Chondrocyte (in vitro differentiated cells): ENCODE data around the gene UBA3. TPM values are rescaled to one million over a fixed set of nuclear protein-coding genes. Genes with fewer than 3 reads are reported as not detected.

ENCODE experiments used
- DNase-seq: peaks from one replicate; pipeline ENCODE4 v3.0.0; 2021; ENCODE audit warnings: mixed read lengths, low spot score
- H3K27ac Mint-ChIP-seq: one replicate; pipeline ENCODE4 v1.8.0; 2021; ENCODE audit warnings: mild to moderate bottlenecking, moderate library complexity, mixed read lengths; ENCODE audit not compliant: unreplicated experiment
- H3K27me3 Mint-ChIP-seq: 2 replicates; pipeline ENCODE4 v1.8.0; 2021; ENCODE audit warnings: low read depth, mixed read lengths
- H3K36me3 Mint-ChIP-seq: 2 replicates; pipeline ENCODE4 v1.8.0; 2021; ENCODE audit warnings: low read depth, mixed read lengths
- H3K4me1 Mint-ChIP-seq: 2 replicates; pipeline ENCODE4 v1.8.0; 2021; ENCODE audit warnings: low read depth, mild to moderate bottlenecking, mixed read lengths
- H3K4me3 Mint-ChIP-seq: one replicate; pipeline ENCODE4 v1.8.0; 2021; ENCODE audit warnings: mild to moderate bottlenecking, moderate library complexity, mixed read lengths; ENCODE audit not compliant: unreplicated experiment
- H3K9me3 Mint-ChIP-seq: 2 replicates; pipeline ENCODE4 v1.8.0; 2021; ENCODE audit warnings: low read depth, mixed read lengths
- total RNA-seq: library from RNA; stranded (reverse); gene quantifications from 3 replicates; pipeline ENCODE4 v1.2.1, GENCODE V29; 2021
- TF ChIP-seq, protein P1 (sequence below): fragments of 200-600 bp; sonication (generic); IDR thresholded peaks from 2 replicates; pipeline ENCODE4 v1.5.0; 2021; ENCODE audit warnings: antibody characterized with exemption, mild to moderate bottlenecking, moderate library complexity

Gene UBA3
- total RNA-seq, 1 donor from 2014 or later: 58.3 TPM

DNA sequence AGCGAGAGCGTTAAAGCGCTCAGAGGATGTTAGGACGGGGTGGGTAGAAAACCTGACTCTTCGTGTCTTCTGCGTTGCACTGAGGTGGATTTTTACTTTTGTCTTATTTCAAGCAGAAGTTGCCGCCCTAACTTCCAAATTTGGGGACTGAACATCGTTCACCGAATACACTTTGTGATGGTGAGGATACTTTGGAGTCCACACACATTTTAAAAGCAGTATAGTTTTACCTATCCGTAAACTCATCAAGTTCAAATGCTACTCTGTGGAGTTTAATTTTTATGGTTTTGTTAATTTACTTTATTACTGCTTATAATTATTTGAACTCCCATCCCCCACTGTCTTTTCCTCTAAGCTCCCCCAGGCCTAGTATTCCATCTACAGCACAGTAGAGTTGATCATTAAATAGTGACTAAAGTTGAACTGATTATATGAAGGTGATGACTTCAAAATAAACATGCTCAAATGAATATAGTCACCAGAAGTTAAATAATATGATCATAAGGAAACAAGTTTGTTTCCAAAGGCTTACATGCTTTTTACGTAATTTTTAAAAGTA lies 66.1 kb downstream of the UBA3 start:
- H3K4me1 Mint-ChIP-seq: peaks cover 60% of the 10 kb centered on the region
- H3K36me3 Mint-ChIP-seq: peaks cover 11% of the 10 kb centered on the region
- H3K4me3 Mint-ChIP-seq: peak overlapping the region; percentile 77
- H3K27me3 Mint-ChIP-seq: no peaks in the 10 kb centered on the region
- DNase-seq: no peak
- H3K27ac Mint-ChIP-seq: peak overlapping the region; percentile 75
- TF ChIP-seq, protein P1, sequence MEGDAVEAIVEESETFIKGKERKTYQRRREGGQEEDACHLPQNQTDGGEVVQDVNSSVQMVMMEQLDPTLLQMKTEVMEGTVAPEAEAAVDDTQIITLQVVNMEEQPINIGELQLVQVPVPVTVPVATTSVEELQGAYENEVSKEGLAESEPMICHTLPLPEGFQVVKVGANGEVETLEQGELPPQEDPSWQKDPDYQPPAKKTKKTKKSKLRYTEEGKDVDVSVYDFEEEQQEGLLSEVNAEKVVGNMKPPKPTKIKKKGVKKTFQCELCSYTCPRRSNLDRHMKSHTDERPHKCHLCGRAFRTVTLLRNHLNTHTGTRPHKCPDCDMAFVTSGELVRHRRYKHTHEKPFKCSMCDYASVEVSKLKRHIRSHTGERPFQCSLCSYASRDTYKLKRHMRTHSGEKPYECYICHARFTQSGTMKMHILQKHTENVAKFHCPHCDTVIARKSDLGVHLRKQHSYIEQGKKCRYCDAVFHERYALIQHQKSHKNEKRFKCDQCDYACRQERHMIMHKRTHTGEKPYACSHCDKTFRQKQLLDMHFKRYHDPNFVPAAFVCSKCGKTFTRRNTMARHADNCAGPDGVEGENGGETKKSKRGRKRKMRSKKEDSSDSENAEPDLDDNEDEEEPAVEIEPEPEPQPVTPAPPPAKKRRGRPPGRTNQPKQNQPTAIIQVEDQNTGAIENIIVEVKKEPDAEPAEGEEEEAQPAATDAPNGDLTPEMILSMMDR: no peak
- H3K9me3 Mint-ChIP-seq: no peaks in the 10 kb centered on the region

DNA sequence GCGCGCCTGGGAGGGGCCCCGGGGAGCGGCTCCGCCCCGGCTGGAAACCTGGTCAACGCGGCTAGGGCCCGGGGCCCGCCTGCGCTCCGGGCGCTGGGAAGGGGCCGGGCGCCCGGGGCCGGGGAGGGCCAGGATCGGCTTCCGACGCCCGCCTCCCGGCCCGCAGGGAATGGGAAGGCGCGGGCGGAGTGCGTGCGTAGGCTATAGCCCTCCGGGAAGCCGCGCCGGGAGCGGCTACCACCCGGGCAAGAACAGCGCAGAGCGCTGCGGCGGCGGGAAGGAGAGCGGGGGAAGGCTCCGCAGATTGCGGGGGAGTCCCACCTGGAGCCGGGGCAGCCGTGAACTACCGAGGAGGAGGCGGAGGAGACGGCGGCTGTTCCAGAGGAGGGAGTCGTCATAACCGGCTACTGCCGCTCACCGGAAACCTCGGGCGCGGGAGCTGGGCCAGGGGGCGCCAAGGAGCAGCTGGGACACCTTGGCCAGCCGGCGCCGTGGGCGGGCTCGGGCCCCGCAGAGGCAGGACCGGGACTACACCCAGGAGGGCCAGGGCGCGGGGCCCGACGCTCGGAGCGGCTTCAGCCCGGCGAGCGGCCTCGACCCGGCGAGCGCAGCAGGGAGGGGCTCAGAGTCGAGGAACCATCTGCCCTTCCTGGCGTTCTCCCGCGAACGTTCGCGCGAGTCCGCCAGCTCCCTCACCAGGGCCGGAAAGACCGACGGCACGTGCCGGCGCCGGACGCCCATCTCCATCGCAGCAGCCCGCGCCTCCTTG lies 66.7 kb downstream of the UBA3 start, which contains the start of gene EOGT:
TSS of gene EOGT (minus strand) at position 432 of the 769 bp plus-strand sequence. CDS start 3,838 bp downstream, outside the sequence.
- peak within 1 kb of the TSS; percentile 77 for H3K4me3 Mint-ChIP-seq
- H3K4me1 Mint-ChIP-seq: peaks cover 66% of the 10 kb centered on the region
- H3K27ac Mint-ChIP-seq: peak within 1 kb of the TSS; percentile 88
- TF ChIP-seq, protein P1: peak; percentile 85
- no peaks in the 10 kb centered on the region for H3K27me3 Mint-ChIP-seq
- H3K9me3 Mint-ChIP-seq: no peaks in the 10 kb centered on the region
- peaks cover 11% of the 10 kb centered on the region for H3K36me3 Mint-ChIP-seq
- DNase-seq: peak; percentile 96

DNA sequence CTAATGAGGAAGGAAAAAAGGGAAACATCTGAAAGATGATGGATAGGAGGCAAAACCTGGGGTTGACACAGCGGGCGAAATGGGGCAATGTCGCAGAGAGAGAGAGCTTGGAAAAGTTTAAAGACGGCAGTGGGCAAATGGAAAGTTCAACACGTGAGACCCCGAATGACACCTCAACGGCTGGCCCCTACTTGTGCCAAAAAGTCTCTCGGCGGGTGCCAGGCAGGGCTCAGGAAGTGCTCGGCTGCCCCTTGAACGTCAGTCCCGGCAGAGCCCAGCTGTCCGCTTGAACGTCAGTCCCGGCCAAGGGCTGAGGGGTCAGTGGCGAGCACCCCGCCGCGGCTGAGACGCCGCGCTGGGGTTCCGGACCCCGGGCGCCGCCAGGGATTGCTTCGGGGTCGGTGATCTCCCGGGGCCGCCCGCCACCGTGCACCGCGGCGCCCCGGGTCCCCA lies 67.3 kb downstream of the UBA3 start:
- DNase-seq: no peak
- H3K27ac Mint-ChIP-seq: peak overlapping the region; percentile 75
- peaks cover 66% of the 10 kb centered on the region for H3K4me1 Mint-ChIP-seq
- H3K36me3 Mint-ChIP-seq: peaks cover 11% of the 10 kb centered on the region
- no peaks in the 10 kb centered on the region for H3K27me3 Mint-ChIP-seq
- H3K9me3 Mint-ChIP-seq: no peaks in the 10 kb centered on the region
- H3K4me3 Mint-ChIP-seq: peak overlapping the region; percentile 71
- TF ChIP-seq, protein P1: no peak

DNA sequence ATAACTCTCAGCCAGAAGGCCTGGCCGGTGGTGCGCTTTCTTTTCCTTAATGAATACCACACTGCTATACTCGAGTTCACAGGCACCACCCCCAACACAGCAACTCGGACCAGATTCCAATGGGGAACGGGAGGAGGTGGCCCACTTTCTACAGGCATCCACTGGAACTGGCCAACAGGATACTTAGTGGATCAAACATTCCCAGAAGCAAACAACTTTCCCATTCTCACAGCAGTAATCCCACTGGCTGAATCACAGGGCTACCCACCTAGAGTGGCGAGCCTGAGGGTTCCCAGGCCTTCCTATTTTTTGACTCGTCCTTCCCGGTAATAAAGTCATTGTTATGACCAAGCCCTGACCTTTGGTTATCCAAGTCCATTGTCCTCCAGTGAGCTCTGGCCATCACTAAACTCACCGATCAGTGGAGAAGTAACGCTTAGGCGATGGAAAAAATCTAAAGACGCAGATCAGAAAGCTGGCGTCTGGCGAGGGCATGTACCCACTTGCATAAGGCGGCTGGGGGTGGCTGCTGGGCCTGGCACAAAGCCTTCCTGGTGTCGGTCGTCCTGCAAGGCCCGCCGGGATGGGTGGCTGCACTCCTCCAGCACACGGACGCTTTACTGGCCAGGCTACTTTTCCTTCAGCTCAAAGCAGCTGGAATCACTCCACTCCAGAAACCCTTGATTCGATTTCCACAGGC lies 67.9 kb downstream of the UBA3 start:
- Mint-ChIP-seq H3K9me3 (no peaks in the 10 kb centered on the region), H3K4me1 (peaks cover 62% of the 10 kb centered on the region), H3K27ac (peak overlapping the region; percentile 75), H3K27me3 (no peaks in the 10 kb centered on the region), H3K4me3 (peak overlapping the region; percentile 71), H3K36me3 (peaks cover 10% of the 10 kb centered on the region)
- DNase-seq: no peak
- TF ChIP-seq, protein P1: no peak

DNA sequence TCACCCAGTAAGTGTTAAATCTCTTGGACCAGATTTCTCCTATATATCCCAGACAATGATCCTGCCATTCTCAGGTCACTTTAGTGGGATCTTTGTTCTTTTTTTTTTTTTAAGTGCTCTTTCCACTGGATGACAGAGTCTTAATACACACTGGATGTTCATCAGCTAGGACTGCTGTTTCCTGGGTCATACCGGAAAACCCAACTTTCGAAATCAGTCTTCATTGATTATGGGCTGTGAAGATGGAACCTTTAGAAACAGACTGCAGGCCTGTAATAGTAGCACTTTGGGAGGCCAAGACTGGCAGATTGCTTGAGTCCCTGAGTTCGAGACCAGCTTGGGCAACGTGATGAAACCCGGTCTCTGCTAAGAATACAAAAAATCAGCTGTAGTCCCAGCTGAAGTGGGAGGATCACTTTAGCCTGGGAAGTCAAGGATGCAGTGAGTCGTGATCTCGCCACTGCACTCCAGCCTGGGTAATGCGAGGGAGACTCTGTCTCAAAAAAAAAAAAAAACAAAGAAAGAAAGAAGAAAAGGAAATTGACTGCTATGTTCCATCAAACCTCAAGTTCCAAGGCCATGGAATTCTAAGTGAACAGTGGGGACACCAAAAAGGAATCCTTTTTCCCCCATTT lies 69.0 kb downstream of the UBA3 start:
- H3K27ac Mint-ChIP-seq: no peak overlapping the region

More for the DNA sequence above, 69.0 kb downstream of the UBA3 start:
- no peak for DNase-seq
- Mint-ChIP-seq H3K9me3 (no peaks in the 10 kb centered on the region), H3K4me3 (no peak overlapping the region), H3K27me3 (no peaks in the 10 kb centered on the region), H3K36me3 (peaks cover 9% of the 10 kb centered on the region), H3K4me1 (peaks cover 59% of the 10 kb centered on the region)
- TF ChIP-seq, protein P1: no peak
